GM10266 (cell line): ENCODE data around the gene ZDHHC7.

Source experiments
- DNase-seq: peaks from one replicate; pipeline ENCODE4 v3.0.0; 2012; ENCODE audit errors: extremely low spot score
- TF ChIP-seq, protein P1 (sequence below): IDR thresholded peaks from 2 replicates; pipeline ENCODE4 v1.5.1; 2012; ENCODE audit warnings: mild to moderate bottlenecking, low read depth; ENCODE audit not compliant: control insufficient read depth, insufficient read depth; ENCODE audit errors: missing control alignments

The ZDHHC7 gene

DNA sequence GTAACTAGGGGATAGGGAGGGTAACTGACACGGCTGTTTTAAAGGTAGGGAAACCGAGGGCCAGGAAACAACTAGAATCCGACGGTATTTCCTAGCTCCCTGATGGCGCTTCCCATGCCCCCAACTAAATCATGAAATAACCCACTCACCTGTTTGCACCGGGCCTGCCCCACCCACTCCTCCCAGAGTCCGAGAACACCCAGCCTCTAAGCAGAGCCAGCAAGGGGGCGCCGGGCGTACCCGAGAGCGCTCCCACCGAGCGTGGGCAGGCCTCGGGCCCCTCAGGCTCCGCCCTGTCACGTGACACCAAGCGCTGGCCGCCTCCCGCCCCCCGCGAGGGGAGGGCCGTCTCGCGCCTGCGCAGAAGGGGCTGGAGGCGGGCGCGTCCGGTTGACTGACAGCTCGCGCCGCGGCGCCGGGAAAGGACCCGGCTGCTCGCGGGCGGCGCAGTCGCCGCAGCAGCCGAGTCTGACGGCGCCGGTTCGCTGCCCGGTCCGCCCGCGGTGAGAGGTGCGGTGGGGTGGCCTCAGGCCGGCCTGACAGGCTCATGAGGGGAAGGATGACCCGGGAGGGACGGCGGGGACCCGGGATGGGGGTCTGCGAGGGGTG lies 16.1 kb upstream of the ZDHHC7 start, which contains the start of gene KIAA0513:
TSS of gene KIAA0513 (plus strand) at position 447 of the 609 bp plus-strand sequence. CDS start 39,277 bp downstream, outside the sequence.
- TF ChIP-seq, protein P1, sequence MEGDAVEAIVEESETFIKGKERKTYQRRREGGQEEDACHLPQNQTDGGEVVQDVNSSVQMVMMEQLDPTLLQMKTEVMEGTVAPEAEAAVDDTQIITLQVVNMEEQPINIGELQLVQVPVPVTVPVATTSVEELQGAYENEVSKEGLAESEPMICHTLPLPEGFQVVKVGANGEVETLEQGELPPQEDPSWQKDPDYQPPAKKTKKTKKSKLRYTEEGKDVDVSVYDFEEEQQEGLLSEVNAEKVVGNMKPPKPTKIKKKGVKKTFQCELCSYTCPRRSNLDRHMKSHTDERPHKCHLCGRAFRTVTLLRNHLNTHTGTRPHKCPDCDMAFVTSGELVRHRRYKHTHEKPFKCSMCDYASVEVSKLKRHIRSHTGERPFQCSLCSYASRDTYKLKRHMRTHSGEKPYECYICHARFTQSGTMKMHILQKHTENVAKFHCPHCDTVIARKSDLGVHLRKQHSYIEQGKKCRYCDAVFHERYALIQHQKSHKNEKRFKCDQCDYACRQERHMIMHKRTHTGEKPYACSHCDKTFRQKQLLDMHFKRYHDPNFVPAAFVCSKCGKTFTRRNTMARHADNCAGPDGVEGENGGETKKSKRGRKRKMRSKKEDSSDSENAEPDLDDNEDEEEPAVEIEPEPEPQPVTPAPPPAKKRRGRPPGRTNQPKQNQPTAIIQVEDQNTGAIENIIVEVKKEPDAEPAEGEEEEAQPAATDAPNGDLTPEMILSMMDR = peak; percentile 35
- DNase-seq = peak; percentile 98

DNA sequence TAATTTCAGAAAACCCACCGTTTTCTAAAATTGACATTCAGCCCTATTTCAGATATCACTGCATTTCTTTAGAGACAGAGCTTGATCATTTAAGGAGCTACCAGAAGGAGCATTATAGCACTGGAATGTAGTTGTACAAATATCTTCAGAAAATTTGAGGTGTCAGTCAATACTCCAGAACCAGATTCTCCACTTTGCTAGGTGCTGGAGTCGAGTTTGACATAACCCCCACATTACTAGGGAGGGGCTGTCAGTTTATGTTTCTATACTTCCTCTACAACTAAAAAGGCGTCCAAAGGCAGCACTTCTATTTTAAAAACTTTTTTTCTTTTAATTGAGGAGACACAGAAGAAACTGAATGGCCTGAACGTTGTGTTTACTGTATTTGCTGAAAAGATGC lies 15.4 kb upstream of the ZDHHC7 start:
- TF ChIP-seq, protein P1 = no peak
- DNase-seq = no peak

DNA sequence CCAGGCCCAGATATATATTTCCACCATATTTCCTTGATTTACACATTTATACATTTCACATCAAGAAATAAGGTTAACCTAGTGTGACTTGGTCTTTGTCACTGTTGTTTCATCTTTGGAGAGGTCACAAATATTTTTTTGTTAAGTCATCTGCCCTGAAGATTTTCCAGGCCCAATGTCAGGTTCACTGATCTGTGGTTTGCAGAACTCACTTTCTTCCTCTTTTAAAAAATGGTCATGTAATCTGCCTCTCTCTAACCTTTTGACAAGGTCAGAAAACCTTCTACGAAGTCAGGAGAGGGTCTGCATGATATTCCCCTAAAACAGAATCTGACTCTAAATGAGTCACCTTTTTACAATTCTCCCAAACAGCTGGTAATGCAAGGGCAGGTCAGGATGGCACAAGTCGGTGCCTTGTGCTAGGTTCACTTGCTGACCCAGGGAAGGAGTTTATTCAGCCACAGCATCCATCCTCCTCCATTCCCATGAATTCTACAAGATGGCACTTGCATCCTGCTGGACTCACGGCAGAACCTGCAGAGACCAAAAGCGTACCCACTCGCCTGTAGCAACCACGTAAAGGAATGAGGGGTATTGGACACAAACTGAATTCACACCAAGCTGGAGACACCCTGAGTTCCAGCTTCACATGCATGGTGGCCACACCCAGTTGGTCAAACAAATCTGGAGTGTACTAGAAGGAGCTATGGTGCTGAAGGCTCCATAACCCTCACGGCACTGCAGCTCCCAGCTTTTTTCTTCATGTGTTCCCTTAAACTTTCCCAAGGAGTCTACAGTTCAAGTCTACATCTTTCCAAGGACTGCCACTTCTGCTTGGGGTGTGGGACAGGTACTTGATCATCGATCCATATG lies 14.7 kb upstream of the ZDHHC7 start:
- DNase-seq = no peak
- TF ChIP-seq, protein P1 = no peak

DNA sequence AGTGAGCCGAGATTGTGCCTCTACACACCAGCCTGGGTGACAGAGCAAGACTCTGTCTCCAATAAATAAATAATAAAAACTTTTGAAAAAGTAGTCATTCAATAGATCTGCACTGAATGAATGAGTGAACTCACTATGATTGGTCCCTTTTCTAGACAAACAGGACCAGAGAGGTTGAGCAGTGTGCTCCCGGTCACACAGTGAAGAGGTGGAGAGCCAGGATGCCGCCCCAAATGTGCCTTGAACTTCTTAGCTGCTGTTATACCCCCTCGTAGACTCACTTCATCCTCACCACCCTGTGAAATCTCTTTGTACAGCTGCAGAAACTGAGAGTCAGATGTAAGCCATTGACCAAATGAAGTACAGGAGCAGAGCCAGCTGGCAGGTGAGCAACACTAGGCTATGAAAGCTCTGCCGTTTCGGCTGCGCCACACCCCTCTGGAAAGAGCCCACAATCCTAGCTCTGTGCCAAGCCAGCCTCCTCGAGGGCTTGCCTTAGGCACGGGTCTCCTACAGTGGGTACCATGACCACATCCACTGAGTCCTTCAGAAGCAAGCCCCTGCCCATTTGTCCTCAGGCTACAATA lies 8.4 kb upstream of the ZDHHC7 start:
- TF ChIP-seq, protein P1 = no peak
- DNase-seq = no peak

DNA sequence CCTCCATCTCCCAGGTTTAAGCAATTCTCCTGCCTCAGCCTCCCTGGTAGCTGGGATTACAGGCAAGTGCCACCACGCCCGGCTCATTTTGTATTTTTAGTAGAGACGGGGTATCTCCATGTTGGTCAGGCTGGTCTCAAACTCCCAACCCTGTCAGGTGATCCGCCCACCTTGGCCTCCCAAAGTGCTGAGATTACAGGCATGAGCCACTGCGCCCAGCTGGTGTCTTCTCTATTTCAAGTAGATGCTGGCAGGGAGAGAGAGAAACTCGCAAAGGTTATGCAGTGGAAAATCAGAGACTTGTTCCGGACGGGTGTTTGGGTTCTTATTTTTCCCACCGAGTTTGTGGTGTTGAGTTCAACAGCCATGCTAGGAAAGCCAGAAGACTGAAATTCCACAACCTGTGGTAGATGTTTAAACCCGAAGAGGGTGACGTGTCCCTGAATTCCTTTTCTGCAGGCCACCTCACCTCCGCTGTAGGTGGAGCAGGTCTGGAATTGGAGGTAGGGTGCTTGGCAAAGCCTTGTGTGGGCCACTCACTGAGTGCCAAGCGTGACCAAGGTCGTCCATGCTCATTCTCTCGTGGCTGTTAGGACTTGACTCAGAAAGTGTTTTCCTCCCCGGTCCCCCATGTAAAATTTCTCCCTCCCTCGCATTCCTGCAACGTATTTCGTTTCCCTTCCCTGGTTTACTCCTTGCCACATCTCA lies 7.3 kb upstream of the ZDHHC7 start:
- TF ChIP-seq, protein P1 = no peak
- no peak for DNase-seq

DNA sequence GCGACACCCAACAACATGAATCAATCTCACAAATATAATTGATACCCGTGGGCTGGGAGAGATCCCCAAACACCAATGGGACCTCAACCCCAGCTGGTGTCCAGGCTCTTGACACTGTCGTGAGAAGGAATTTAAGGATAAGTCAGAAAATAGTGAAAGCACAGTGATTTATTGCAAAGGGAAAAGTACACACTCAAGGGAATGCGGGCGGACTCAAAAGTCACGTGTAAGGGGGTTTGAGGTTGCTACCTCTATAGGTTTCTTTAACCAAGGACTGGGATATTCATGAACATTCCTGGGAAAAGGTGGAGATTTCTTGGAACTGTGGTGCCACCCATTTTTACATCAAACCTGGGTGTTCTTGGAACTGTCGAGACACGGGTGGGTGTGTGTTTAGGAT lies 6.3 kb upstream of the ZDHHC7 start:
- TF ChIP-seq, protein P1 = no peak
- no peak for DNase-seq
